ENCODE data around the gene RALGAPA1. TPM values are rescaled to one million over a fixed set of nuclear protein-coding genes. Genes with fewer than 3 reads are reported as not detected.
"Not testable (repeated sequence)": the region's sequence is repeated elsewhere in the genome, so short reads cannot be mapped to it uniquely, and the experiment has no call there.

Gene RALGAPA1
- total RNA-seq, 1 donor from 2014 or later, result 49.7 TPM

GRCh38 chr14:35761922-35762321 is 47.2 kb downstream of the RALGAPA1 start:
- DNase-seq (ENCODE audit: low read depth), result no peak

- DNase-seq (ENCODE audit: low read depth), result no peak
These were observed 49.0 kb downstream of the RALGAPA1 start for GRCh38 chr14:35760143-35760542.

- no peak for DNase-seq (ENCODE audit: low read depth)
These were observed 50.5 kb downstream of the RALGAPA1 start for GRCh38 chr14:35758523-35759129.

GRCh38 chr14:35754671-35755070 is 54.4 kb downstream of the RALGAPA1 start:
- no peak for DNase-seq (ENCODE audit: low read depth)

- no peak for DNase-seq (ENCODE audit: low read depth)
These were observed 56.7 kb downstream of the RALGAPA1 start for GRCh38 chr14:35752380-35752779.

- DNase-seq (ENCODE audit: low read depth), result no peak
These were observed 58.7 kb downstream of the RALGAPA1 start for GRCh38 chr14:35750202-35750904.

- peak; percentile 43 for DNase-seq (ENCODE audit: low read depth)
These were observed 61.7 kb downstream of the RALGAPA1 start for GRCh38 chr14:35747379-35747778.

GRCh38 chr14:35742442-35742841 is 66.7 kb downstream of the RALGAPA1 start:
- DNase-seq (ENCODE audit: low read depth), result no peak

GRCh38 chr14:35742032-35742371 is 67.1 kb downstream of the RALGAPA1 start:
- DNase-seq (ENCODE audit: low read depth), result no peak

- DNase-seq (ENCODE audit: low read depth), result no peak
These were observed 67.6 kb downstream of the RALGAPA1 start for GRCh38 chr14:35741345-35742031.

- no peak for DNase-seq (ENCODE audit: low read depth)
These were observed 68.9 kb downstream of the RALGAPA1 start for GRCh38 chr14:35740215-35740614.

GRCh38 chr14:35735163-35735562 is 73.9 kb downstream of the RALGAPA1 start:
- not testable (repeated sequence) for DNase-seq (ENCODE audit: low read depth)

- not testable (repeated sequence) for DNase-seq (ENCODE audit: low read depth)
These were observed 75.6 kb downstream of the RALGAPA1 start for GRCh38 chr14:35733510-35733909.

- DNase-seq (ENCODE audit: low read depth), result no peak
These were observed 78.2 kb downstream of the RALGAPA1 start for GRCh38 chr14:35730871-35731270.

GRCh38 chr14:35727764-35728163 is 81.3 kb downstream of the RALGAPA1 start:
- peak; percentile 66 for DNase-seq (ENCODE audit: low read depth)

- DNase-seq (ENCODE audit: low read depth), result no peak
These were observed 83.2 kb downstream of the RALGAPA1 start for GRCh38 chr14:35725930-35726329.

GRCh38 chr14:35715079-35715478 is 94.0 kb downstream of the RALGAPA1 start:
- DNase-seq (ENCODE audit: low read depth), result no peak

GRCh38 chr14:35712466-35712865 is 96.6 kb downstream of the RALGAPA1 start:
- no peak for DNase-seq (ENCODE audit: low read depth)

- peak; percentile 14 for DNase-seq (ENCODE audit: low read depth)
These were observed 101.0 kb downstream of the RALGAPA1 start for GRCh38 chr14:35708062-35708461.

GRCh38 chr14:35705636-35706035 is 103.5 kb downstream of the RALGAPA1 start:
- DNase-seq (ENCODE audit: low read depth), result no peak

- no peak for DNase-seq (ENCODE audit: low read depth)
These were observed 104.2 kb downstream of the RALGAPA1 start for GRCh38 chr14:35704793-35705493.

- no peak for DNase-seq (ENCODE audit: low read depth)
These were observed 107.6 kb downstream of the RALGAPA1 start for GRCh38 chr14:35701531-35701930.
